GM21528 (cell line): Measurements from ENCODE around the gene TRPC4AP.

Experiments
- ATAC-seq: cut with Tn5 transposase; IDR thresholded peaks from one replicate; pipeline ENCODE4 v1.9.1; 2021; ENCODE audit warnings: mild to moderate bottlenecking, moderate library complexity; ENCODE audit not compliant: unreplicated experiment, low FRiP score

Gene TRPC4AP

DNA sequence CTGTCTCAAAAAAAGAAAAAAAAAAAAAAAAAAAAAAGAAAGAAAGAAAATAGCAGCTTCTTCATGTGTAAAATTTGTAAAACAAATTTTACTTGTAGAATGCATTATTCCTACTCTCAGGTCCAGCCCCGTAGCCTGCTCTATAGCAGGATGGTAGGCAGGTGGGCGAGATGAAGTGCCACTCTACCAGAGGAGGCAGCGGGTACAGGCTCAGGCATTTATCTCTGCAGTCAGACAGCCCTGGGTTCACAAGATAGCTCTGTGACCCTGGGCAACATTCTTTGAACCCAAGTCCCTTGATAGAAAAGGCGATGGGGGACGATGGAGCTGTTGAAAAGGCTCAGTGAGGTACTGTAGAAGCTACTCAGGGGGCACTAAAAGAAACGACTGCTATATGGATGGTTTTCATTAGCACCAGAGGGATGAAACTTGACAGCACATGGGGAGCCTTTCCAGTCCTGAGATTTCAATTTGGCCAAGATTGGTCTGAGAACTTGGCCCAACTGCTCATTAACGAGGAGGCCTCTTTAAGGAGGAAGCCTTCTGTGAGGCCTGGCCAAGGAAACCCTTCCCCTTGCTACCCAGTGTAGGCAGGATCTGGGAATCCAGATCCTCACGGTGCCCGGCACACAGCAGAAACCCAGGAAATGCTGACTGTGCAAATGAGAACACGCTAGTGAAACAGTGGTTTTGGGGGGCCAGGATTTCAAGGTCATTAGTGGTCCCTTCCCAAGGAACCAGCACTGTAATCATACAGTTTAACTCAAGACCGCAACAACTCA, 73.8 kb downstream of the TRPC4AP start:
- ATAC-seq, result no peak

DNA sequence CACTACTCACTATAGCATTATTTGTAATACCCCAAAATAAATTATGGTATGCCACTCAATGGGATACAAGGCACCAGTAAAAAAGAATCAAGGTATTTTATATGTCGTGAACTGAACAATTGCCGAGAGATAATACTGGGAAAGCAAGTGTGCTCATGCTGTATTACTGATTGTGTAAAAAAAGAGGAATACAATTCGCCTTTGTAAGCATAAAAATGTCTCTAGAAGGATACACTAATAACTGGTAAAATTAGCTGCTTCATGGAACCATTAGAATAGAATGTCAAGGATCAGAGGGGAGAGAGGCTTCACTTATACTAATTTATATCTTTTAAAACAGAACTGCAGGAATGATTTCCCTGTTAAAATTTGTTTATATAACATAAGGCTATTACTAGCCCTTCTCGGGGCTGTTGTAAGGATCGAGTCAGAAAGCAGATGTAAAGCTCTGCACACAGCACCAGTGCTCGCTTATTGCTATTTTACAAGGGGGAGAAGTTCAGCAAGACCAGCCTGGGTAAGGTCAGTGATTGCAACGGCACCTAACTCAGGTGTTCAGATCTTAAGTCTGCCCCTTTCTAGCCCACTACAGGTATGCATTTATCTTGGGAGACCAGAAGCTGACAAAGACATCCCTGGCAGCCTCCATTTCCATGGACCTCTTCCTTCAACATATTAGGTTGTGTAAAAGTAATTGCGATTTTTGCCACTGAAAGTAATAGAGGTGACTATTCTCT, 75.3 kb downstream of the TRPC4AP start:
- no peak for ATAC-seq

DNA sequence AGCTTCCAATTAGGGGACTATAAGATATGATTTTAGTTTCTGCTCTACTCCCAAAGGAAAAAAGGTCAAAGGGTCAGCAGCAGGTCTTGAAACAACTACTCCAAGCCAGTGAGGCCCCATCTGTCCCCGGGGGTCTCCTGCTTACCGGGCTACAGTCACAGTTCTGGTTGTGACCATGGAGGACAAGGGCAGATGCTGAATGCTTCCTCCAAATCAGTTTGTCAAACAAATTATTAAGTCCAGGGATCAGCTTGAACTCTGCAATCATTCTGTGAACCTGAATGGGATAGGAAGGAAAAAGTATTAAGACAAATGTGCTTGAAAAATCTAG, 76.8 kb downstream of the TRPC4AP start:
- no peak for ATAC-seq

DNA sequence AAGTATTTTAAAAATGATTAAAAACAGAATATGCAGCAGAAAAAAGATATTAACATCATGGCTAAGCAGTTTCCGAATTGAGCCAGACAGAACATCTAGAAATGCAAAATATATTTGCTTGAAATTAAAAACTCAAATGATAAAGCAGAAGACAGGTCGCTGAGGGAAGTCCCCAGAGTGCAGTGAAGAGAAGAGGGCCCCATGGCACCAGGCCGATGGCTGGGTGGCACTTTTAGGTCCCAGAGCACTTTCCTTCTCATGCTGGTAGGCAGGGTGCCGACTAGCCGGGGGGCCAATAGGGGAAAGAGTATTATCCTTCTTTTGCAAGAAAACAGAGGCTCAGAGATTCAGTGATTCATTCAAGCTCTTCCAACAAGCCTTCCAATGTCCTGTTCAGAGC, 78.1 kb downstream of the TRPC4AP start:
- no peak for ATAC-seq

DNA sequence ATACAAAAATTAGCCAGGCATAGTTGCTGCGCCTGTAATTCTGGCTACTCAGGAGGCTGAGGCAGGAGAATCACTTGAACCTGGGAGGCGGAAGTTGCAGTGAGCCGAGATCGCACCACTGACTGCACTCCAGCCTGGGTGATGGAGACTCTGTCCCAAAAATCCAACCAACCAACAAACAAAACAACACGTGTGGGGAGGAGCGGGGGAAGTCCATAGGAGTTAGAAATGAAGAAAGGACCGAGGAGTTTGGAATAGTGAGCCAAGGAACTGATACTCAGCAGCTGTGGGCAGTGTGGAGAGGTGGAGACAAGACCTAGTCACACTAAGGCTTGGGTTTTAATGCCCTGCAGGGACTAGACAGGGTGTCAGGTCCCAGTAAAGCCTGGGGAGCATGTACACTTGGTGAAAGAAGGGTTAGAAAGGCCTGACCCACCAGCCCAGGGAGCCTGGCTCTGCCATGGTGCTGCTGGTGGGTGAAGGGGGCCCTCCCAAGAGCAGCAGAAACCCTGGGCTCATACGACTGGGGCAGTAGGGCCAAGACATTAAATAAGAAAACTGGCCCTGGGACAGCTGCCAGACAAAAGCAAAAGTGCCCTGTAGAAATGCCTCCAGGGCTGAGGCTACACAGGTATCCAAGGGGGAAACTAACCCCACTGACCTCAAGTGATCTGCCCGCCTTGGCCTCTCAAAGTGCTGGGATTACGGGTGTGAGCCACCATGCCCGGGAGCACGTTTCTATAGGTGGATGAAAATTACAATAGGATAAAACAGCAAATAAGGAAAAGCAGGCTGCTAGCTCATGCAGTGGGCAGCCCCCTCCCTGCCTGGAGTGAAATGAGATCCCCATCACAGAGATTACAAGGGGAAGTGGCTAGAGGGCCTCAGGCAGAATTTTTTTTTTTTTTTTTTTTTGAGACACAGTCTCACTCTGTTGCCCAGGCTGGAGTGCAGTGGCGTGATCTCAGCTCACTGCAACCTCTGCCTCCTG, 78.9 kb downstream of the TRPC4AP start:
- no peak for ATAC-seq

DNA sequence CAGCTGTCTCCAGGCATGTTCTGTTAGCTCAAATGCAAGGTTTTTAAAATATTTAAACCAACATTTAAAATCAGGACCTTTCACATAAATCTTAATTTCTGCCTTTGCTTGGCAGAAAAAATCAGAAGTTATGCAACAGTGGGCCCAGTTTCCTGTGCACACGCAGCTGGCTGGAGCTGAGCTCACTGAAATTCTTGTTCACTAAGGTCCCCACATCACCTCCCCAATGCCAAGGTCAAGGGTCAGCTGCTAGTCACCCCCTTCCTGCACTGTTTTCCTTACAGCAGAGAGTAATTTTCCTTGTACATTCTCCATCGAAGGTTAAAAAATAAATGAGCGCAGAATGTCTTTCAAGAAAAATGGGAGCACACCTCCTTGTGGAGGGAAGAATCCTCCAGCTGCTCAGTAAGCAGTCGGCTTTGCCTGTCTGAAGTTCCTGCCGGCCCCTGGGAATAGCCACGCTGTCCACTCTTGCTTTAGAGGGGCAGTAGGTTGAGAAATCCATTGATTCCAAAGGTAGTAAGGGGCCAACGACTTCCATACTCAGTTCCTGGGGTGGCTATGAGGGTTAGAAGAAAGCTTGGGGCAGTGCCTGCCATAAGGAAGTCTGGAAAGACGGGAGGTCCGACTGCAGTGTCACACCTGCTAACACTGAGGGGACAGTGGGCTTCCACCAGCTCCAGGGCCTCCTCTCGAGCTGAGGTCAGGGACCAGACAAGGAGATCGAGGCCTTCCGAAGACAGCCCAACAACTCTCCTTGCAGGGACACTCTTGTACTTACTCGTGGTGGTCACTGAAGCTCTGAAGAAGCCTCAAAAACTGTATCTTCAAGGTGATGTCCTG, 80.2 kb downstream of the TRPC4AP start:
- ATAC-seq, result no peak

DNA sequence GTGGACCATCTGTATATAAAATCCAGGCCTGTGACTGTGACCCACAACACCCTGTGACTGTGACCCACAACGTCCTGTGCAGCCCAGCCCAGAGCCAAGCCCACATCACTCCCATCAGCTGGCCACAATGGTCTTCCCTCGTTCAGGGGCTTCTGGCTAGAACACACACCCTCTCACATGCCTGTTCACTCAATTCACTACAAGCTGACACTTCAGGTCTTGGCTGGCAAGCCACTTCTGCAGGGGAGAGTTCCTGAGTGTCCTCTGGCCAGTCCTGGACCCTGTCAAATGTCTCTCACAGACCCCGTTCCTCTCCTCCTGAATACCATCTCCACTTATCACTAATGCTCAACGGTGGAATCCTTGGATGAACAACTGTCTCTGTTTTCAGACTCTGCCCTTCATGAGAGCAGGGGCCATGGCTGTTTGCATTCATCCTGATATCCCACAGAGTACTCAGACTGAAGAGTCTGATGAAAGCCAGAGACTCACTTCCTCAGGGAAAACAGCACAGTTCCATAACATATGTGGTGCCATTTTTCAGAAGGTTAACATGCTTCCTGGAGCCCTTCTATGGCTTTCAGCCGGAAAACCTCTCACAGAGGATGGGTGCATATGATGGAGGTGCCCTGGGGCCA, 80.9 kb downstream of the TRPC4AP start:
- no peak for ATAC-seq

DNA sequence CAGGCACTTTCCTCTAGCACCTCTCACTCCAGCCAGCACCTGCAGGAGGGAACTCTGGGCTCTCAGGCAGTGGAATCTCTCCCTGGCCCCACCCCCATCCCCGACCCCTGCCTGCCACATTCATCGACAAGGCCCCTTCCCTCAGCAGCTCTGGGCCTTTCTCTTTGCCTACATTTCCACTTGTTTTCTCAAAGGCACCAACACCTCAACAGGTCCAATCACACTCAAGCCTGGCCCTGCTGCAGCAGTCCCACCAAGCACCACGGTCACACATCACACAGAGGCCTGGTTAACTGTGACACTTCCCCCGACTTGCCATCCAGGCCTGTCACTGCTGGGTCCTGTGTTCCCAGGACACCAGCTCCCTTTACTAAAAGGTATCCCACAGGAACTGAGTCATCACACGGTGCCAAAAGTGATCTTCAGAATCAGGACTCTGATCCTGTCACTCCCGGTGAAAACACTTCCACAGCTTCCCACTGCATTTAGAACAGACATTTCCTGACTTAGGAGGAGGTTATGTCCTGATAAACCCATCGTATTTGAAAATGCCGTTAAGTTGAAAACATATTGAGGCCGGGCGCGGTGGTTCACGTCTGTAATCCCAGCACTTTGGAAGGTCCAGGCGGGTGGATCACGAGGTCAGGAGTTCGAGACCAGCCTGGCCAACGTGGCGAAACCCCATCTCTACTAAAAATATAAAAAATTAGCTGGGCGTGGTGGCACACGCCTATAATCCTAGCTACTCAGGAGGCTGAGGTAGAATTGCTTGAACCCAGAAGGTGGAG, 82.0 kb downstream of the TRPC4AP start:
- ATAC-seq, result no peak

DNA sequence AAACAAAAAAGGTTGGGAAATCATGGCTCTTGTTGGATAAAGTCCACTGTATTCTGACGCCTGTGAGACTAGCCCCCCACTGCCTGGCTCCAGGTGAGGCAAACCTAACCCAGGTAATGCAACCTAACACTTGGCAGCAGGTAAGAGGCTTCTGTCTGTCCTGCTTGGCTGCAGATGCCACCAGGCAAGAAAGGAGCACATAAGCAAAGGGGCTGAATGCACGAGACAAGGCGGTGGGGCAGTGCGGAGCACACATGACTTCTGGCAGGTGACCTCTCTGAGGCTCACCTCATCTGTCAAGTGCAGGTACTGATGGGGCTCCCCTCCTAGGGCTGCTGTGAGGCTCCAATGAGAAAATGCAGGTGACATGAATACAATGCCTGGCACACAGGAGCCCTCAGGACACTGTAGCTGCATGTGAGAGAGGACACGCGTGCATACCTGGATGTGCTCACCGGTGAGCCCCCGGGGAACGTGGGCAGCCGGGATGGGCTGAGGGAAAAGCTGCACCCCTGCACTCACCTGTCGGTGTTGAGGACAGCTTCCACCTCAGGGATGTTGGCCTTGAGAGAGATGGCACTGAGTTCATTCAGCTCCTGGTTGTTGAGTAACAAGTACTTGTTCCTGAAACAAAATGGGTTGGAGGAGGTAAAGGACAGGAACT, 82.8 kb downstream of the TRPC4AP start:
- ATAC-seq, result no peak

DNA sequence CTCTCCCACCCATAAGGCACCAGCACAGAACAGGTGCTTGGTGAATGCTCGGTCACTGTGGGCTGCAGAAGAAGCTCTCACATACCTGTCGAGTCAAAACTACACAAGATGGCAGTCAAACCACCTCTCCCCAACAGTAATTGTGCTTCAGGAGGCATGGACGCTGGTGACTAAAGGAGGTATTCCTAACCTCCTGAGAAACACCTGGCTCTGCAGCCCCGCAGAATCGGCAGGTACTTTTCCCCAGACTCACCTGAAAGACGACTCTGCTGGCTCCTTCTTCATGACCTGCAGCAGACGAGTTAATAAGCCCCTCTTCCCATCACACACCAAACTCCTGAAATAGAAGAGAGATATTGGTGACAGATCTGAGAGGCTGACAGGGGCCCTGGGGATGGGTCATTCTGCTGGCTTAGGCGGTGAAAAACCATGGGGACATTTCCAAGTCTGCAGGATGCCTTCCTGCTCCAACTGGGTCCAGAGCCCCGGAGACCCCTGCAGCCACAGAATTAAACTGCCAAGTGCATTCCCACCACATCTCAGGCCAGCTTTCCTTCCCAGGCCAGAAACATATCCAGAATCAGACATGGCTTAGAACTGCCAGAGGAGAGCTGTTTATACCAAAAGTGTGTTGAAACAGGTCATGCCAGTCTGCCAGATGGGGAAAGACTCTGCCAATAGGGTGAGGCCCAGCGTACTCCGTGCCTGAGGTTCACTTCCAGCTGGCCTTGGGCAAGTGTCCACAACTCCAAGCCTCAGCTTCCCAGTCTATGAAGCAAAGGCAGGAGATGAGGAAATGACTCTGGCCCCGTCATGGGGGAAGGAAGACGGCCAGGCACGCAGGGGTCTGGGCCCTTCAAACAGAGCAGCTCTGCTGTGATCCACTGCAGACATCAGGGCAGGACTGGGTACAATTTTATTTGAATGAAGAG, 83.9 kb downstream of the TRPC4AP start:
- ATAC-seq, result no peak

DNA sequence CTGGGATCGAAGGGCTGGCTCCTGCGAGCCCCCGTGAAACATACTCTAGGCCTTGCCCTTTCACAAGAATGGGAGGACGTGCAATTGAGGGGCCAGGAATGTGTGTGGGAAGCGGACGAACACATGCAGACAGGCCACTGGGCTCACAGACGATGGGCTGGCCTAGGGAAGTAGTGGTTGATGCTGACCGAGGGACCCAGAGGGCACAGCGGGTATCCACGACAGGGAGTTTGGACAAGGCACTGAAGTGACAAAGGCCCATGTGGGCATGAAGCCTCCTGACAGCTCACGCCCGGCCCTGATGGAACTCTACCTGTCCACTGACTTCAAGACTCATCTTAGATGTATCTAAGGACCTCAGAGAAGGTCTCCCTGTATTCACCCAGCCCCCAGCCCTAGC, 84.7 kb downstream of the TRPC4AP start:
- no peak for ATAC-seq

DNA sequence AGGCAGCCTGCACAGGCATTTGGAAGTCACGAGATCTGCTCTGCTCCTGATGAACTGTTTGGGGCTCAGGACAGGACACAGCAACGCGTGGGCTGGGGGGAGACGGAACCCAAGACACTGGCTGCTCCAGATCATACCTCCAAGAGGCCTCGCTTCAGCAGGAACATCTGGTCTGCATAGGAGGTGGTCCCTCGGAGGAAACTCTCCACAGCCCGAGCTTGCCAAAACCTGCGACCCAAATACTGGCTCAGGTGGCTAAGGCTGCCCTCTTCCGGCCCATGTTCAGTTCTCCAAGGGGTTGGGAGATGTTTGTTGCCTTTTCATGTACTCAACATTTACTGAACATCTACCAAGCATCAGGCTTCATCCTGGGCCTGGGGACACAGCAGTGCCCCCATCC, 85.2 kb downstream of the TRPC4AP start:
- ATAC-seq, result no peak

DNA sequence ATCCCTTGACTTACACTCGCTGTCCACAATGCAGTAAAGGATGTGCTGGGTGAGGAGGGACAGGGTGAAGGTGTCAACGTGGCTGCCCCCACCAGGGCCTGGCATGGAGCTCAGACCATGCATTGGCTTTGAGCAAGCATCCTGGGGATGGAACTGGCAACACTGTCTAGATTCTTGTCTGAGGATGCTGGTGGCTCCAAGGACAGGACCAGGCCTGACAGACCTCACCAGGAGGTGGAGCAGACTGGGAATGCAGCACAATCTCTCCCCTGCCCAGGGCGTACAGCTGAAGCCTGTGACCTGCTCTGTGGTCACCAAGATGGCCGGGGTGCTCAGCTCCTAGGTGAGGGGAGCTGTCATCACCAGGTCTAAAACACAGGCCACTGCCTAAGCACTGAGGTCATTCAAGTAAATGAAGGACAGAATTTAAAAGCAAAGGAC, 86.1 kb downstream of the TRPC4AP start:
- no peak for ATAC-seq

DNA sequence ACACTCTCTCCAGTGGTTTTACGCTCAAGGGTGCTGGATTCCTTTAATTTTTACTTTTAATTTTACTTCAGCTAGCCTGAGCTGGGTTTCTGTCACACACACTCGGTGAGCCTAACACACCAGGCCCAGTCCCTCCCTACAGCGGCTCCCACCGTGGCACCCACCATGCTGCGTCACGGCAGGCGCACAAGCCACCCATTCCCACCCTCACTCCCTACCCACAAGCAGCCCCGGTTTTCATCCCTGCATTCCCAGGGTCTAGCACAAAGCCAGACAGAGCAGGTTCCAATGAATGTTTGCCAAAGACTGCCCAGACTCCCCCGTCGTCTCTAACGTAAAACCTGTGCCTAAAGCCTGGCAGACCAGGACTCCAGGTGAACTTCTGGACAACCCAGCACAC, 86.6 kb downstream of the TRPC4AP start:
- ATAC-seq, result no peak

DNA sequence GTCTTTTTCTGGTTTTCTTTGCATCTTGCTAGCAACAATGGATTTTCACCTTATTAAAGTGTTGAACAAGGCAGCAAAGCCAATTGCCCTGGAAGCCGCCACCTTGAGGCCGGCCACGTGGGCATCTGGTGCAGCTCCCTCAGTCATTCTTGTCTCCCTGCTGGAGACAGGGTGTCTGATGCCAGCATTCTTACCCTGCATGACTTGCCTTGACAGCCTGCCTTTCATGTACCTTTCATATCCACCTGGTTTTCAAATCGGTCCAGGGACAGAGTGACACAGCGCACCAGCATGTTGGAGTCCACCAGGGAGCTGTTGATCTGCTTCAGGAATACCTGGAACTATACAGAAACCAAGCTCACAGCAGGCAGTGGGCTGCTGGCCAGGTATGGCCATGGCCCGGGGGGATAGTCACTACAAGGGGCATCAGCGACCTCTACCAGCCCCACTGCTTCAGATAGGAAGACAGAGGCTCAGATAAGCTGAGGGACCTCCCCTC, 87.1 kb downstream of the TRPC4AP start:
- ATAC-seq, result no peak

DNA sequence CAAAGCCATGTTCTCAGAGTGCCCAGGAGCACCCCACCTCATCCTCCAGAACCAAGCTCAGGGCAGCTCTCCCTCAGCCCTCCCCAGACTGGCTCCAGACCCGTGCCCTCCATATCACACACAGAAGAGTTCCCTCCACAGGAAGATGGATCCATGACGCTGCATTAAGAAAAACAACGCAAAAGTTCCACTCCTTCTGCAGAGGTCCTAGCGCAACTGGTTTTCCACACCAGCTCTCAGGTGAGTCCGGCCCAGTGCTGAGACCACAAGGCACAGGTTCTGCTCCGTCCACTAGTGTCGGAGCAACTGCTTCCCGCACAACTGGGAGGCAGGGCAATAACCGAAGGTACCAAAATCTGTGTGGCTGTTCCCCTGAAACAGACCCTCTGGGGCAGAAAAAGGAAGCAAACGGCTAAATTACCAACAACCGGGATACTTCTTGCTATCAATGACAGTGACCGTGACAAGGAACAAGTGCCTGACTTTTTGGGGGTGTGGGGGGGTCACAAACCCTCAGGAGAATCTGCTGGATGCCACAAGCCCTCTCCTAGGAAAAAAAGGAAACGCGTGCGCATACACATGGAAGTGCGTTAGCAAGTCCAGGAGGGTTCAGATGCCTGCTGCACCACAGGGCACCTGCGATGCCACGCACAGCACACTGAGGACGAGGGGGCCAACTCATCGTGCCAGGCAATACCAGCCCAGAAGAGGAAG, 87.7 kb downstream of the TRPC4AP start:
- ATAC-seq, result no peak
